Mucosa of descending colon (tissue), 3 donors: Measurements from ENCODE around the gene C22orf31. TPM values are rescaled to one million over a fixed set of nuclear protein-coding genes. Genes with fewer than 3 reads are reported as not detected.
A peak's percentile ranks its signal among the peaks of the same experiment; 100 is the strongest.

Source experiments
- ATAC-seq: fragments of 200-7000 bp; cut with Tn5 transposase; one replicate; pipeline ENCODE4 v1.9.1; 2020; ENCODE audit warnings: mild to moderate bottlenecking, moderate library complexity
- DNase-seq, 3 donors: peaks; one replicate each; pipeline ENCODE4 v3.0.0-alpha.2; 2020
- H3K36me3 ChIP-seq: fragments of 200-600 bp; one replicate; pipeline ENCODE4 v1.8.0; 2021; ENCODE audit warnings: low read depth, mild to moderate bottlenecking
- H3K4me1 ChIP-seq: fragments of 200-600 bp; one replicate; pipeline ENCODE4 v1.8.0; 2021; ENCODE audit warnings: low read depth, mild to moderate bottlenecking
- H3K4me3 ChIP-seq: fragments of 200-600 bp; one replicate; pipeline ENCODE4 v1.8.0; 2021; ENCODE audit warnings: mild to moderate bottlenecking
- H3K9me3 ChIP-seq: fragments of 200-600 bp; one replicate; pipeline ENCODE4 v1.8.0; 2021; ENCODE audit warnings: mild to moderate bottlenecking
- CTCF ChIP-seq: fragments of 200-600 bp; IDR thresholded peaks from one replicate; pipeline ENCODE4 v1.8.0; 2022; ENCODE audit warnings: antibody characterized with exemption, mild to moderate bottlenecking
- intact Hi-C, 2 donors: fragments of 100-400 bp; cut with DNase I in 1 of 2; cut with micrococcal nuclease in 1 of 2; formaldehyde crosslinking; loops; one replicate each; pipeline versions ENCODE4 v1.11.0 to v1.11.1; 2022; cut with DNase I, micrococcal nuclease
- total RNA-seq, 3 donors: library from RNA; stranded (reverse); fragmentation: NEBNext Ultra II Directional in 2 of 3; extraction: Animal tissue kit (Norgen Biotek cat#: 25700) in 2 of 3; gene quantifications; one replicate each; pipeline versions ENCODE4 v1.2.1 to v1.2.4, GENCODE V29; 2021 to 2023
- donor health status: DM: no; HTN: no; CAD: no; lungs with moderate emphysema.
- donor health status: DM: no; HTN: no; CAD: no.
- donor health status: DM: no; HTN: yes; CAD: no.

The C22orf31 gene
- total RNA-seq, 3 donors from 2014 or later: 0.41 TPM; not detected in 2

GRCh38 chr22:29026579-29026978, 35.1 kb downstream of the C22orf31 start:
- Histone ChIP-seq H3K4me1 (peaks cover 24% of the 10 kb centered on the region), H3K36me3 (no peaks in the 10 kb centered on the region), H3K4me3 (no peak overlapping the region), H3K9me3 (no peaks in the 10 kb centered on the region)
- ATAC-seq (no peak), DNase-seq (no peak)
- intact Hi-C loops: no loop called here
- TF ChIP-seq CTCF: no peak

- H3K4me1 ChIP-seq: peaks cover 17% of the 10 kb centered on the region
- H3K9me3 ChIP-seq: no peaks in the 10 kb centered on the region
- intact Hi-C loops: no loop called here
- H3K36me3 ChIP-seq: no peaks in the 10 kb centered on the region
- ATAC-seq: peak; percentile 65
- TF ChIP-seq CTCF: no peak
- no peak overlapping the region for H3K4me3 ChIP-seq
- DNase-seq: peak in 1 of 3 donors; percentile 52
These were observed 38.3 kb downstream of the C22orf31 start for GRCh38 chr22:29023172-29023796.

- Histone ChIP-seq H3K4me3 (no peak overlapping the region), H3K36me3 (no peaks in the 10 kb centered on the region), H3K4me1 (peaks cover 18% of the 10 kb centered on the region), H3K9me3 (no peaks in the 10 kb centered on the region)
- intact Hi-C loops: no loop called here
- no peak for TF ChIP-seq CTCF
- ATAC-seq: peak; percentile 71
- no peak for DNase-seq
These were observed 39.4 kb downstream of the C22orf31 start for GRCh38 chr22:29022101-29022817.

GRCh38 chr22:29018293-29019189, 43.1 kb downstream of the C22orf31 start:
- DNase-seq (no peak), ATAC-seq (no peak)
- Histone ChIP-seq H3K4me1 (peaks cover 19% of the 10 kb centered on the region), H3K9me3 (no peaks in the 10 kb centered on the region), H3K4me3 (no peak overlapping the region), H3K36me3 (no peaks in the 10 kb centered on the region)
- TF ChIP-seq CTCF: no peak
- intact Hi-C loops: no loop called here

GRCh38 chr22:29016067-29016938, 45.3 kb downstream of the C22orf31 start:
- no peaks in the 10 kb centered on the region for H3K9me3 ChIP-seq
- no peak for TF ChIP-seq CTCF
- peak; percentile 66 for ATAC-seq
- no peaks in the 10 kb centered on the region for H3K36me3 ChIP-seq
- peaks cover 15% of the 10 kb centered on the region for H3K4me1 ChIP-seq
- no peak for DNase-seq
- intact Hi-C loops: no loop called here
- no peak overlapping the region for H3K4me3 ChIP-seq
